ENCODE measurements around the gene ADCY10. TPM values are rescaled to one million over a fixed set of nuclear protein-coding genes. Genes with fewer than 3 reads are reported as not detected.
A peak's percentile ranks its signal among the peaks of the same experiment; 100 is the strongest.

ADCY10 gene
- total RNA-seq, 1 donor from 2014 or later, result not detected

- TF ChIP-seq CTCF (conservative IDR thresholded peaks at IDR 0.05; ENCODE audit: low read depth, low read length), result peak; percentile 10
- DNase-seq (ENCODE audit: low read depth), result peak; percentile 99
- no peak overlapping the region for H3K4me3 ChIP-seq (ENCODE audit: low read depth, low read length)
Observed at GRCh38 chr1:167797015-167797414, 116.9 kb downstream of the ADCY10 start.

- TF ChIP-seq CTCF (conservative IDR thresholded peaks at IDR 0.05; ENCODE audit: low read depth, low read length), result no peak
- DNase-seq (ENCODE audit: low read depth), result no peak
- H3K4me3 ChIP-seq (ENCODE audit: low read depth, low read length), result no peak overlapping the region
Observed at GRCh38 chr1:167795810-167796740, 117.9 kb downstream of the ADCY10 start.

- DNase-seq (ENCODE audit: low read depth), result no peak
- TF ChIP-seq CTCF (conservative IDR thresholded peaks at IDR 0.05; ENCODE audit: low read depth, low read length), result no peak
- H3K4me3 ChIP-seq (ENCODE audit: low read depth, low read length), result no peak overlapping the region
Observed at GRCh38 chr1:167794043-167794442, 119.9 kb downstream of the ADCY10 start.

GRCh38 chr1:167792188-167792565 is 121.8 kb downstream of the ADCY10 start:
- no peak for DNase-seq (ENCODE audit: low read depth)
- H3K4me3 ChIP-seq (ENCODE audit: low read depth, low read length), result no peak overlapping the region
- TF ChIP-seq CTCF (conservative IDR thresholded peaks at IDR 0.05; ENCODE audit: low read depth, low read length), result no peak

GRCh38 chr1:167791281-167792187 is 122.4 kb downstream of the ADCY10 start:
- peak; percentile 70 for DNase-seq (ENCODE audit: low read depth)
- H3K4me3 ChIP-seq (ENCODE audit: low read depth, low read length), result no peak overlapping the region
- TF ChIP-seq CTCF (conservative IDR thresholded peaks at IDR 0.05; ENCODE audit: low read depth, low read length), result peak; percentile 15

- DNase-seq (ENCODE audit: low read depth), result no peak
- TF ChIP-seq CTCF (conservative IDR thresholded peaks at IDR 0.05; ENCODE audit: low read depth, low read length), result no peak
- H3K4me3 ChIP-seq (ENCODE audit: low read depth, low read length), result no peak overlapping the region
Observed at GRCh38 chr1:167790117-167790516, 123.8 kb downstream of the ADCY10 start.

Measured in epithelial cell of proximal tubule (primary cell).